ENCODE results near the gene EXOC6.
"Not testable (repeated sequence)": the region's sequence is repeated elsewhere in the genome, so short reads cannot be mapped to it uniquely, and the experiment has no call there.

Gene EXOC6

GRCh38 chr10:93098816-93099215, 250.5 kb downstream of the EXOC6 start:
- Histone ChIP-seq H3K4me1 (ENCODE audit: control insufficient read depth, insufficient read depth, low read length, poor library complexity, severe bottlenecking) (no peaks in the 10 kb centered on the region), H3K9me3 (ENCODE audit: control insufficient read depth, low read length) (no peaks in the 10 kb centered on the region), H3K36me3 (ENCODE audit: control insufficient read depth, insufficient read depth, low read length) (no peaks in the 10 kb centered on the region), H3K27ac (ENCODE audit: insufficient read depth, low read length, poor library complexity, severe bottlenecking) (no peak overlapping the region), H3K4me3 (ENCODE audit: insufficient read depth, low read depth, low read length, poor library complexity, severe bottlenecking) (no peak overlapping the region), H3K27me3 (replicated peaks; ENCODE audit: control insufficient read depth, insufficient read depth, low read length, poor library complexity, severe bottlenecking) (no peaks in the 10 kb centered on the region)
- DNase-seq: no peak

- no peaks in the 10 kb centered on the region for H3K4me1 ChIP-seq (ENCODE audit: control insufficient read depth, insufficient read depth, low read length, poor library complexity, severe bottlenecking)
- H3K27ac ChIP-seq (ENCODE audit: insufficient read depth, low read length, poor library complexity, severe bottlenecking): no peak overlapping the region
- no peak for DNase-seq
- H3K36me3 ChIP-seq (ENCODE audit: control insufficient read depth, insufficient read depth, low read length): no peaks in the 10 kb centered on the region
- no peaks in the 10 kb centered on the region for H3K27me3 ChIP-seq (replicated peaks; ENCODE audit: control insufficient read depth, insufficient read depth, low read length, poor library complexity, severe bottlenecking)
- no peak overlapping the region for H3K4me3 ChIP-seq (ENCODE audit: insufficient read depth, low read depth, low read length, poor library complexity, severe bottlenecking)
- H3K9me3 ChIP-seq (ENCODE audit: control insufficient read depth, low read length): no peaks in the 10 kb centered on the region
Measured at GRCh38 chr10:93099670-93100069, 251.3 kb downstream of the EXOC6 start.

GRCh38 chr10:93101148-93101547, 252.8 kb downstream of the EXOC6 start:
- not testable (repeated sequence) for H3K27me3 ChIP-seq (replicated peaks; ENCODE audit: control insufficient read depth, insufficient read depth, low read length, poor library complexity, severe bottlenecking); DNase-seq; H3K4me1 ChIP-seq (ENCODE audit: control insufficient read depth, insufficient read depth, low read length, poor library complexity, severe bottlenecking); H3K4me3 ChIP-seq (ENCODE audit: insufficient read depth, low read depth, low read length, poor library complexity, severe bottlenecking); H3K36me3 ChIP-seq (ENCODE audit: control insufficient read depth, insufficient read depth, low read length); H3K27ac ChIP-seq (ENCODE audit: insufficient read depth, low read length, poor library complexity, severe bottlenecking); H3K9me3 ChIP-seq (ENCODE audit: control insufficient read depth, low read length)

- DNase-seq: no peak
- H3K4me1 ChIP-seq (ENCODE audit: control insufficient read depth, insufficient read depth, low read length, poor library complexity, severe bottlenecking): no peaks in the 10 kb centered on the region
- H3K36me3 ChIP-seq (ENCODE audit: control insufficient read depth, insufficient read depth, low read length): no peaks in the 10 kb centered on the region
- H3K9me3 ChIP-seq (ENCODE audit: control insufficient read depth, low read length): no peaks in the 10 kb centered on the region
- H3K27me3 ChIP-seq (replicated peaks; ENCODE audit: control insufficient read depth, insufficient read depth, low read length, poor library complexity, severe bottlenecking): no peaks in the 10 kb centered on the region
- H3K4me3 ChIP-seq (ENCODE audit: insufficient read depth, low read depth, low read length, poor library complexity, severe bottlenecking): no peak overlapping the region
- H3K27ac ChIP-seq (ENCODE audit: insufficient read depth, low read length, poor library complexity, severe bottlenecking): no peak overlapping the region
Measured at GRCh38 chr10:93103953-93104352, 255.6 kb downstream of the EXOC6 start.

- Histone ChIP-seq H3K27ac (ENCODE audit: insufficient read depth, low read length, poor library complexity, severe bottlenecking) (no peak overlapping the region), H3K4me1 (ENCODE audit: control insufficient read depth, insufficient read depth, low read length, poor library complexity, severe bottlenecking) (no peaks in the 10 kb centered on the region), H3K9me3 (ENCODE audit: control insufficient read depth, low read length) (no peaks in the 10 kb centered on the region), H3K4me3 (ENCODE audit: insufficient read depth, low read depth, low read length, poor library complexity, severe bottlenecking) (no peak overlapping the region), H3K36me3 (ENCODE audit: control insufficient read depth, insufficient read depth, low read length) (no peaks in the 10 kb centered on the region), H3K27me3 (replicated peaks; ENCODE audit: control insufficient read depth, insufficient read depth, low read length, poor library complexity, severe bottlenecking) (no peaks in the 10 kb centered on the region)
- no peak for DNase-seq
Measured at GRCh38 chr10:93106631-93107072, 258.3 kb downstream of the EXOC6 start.

Measured in effector memory CD4-positive, alpha-beta T cell (primary cell).